IPS-20b (cell line): ENCODE measurements around the gene SKIC2.
"Not testable (repeated sequence)": the region's sequence is repeated elsewhere in the genome, so short reads cannot be mapped to it uniquely, and the experiment has no call there.

ENCODE experiments used
- H3K27ac ChIP-seq: one replicate; pipeline ENCODE4 v1.5.1; 2013; ENCODE audit warnings: low read length
- H3K27me3 ChIP-seq: 2 replicates; pipeline ENCODE4 v1.6.1; 2013; ENCODE audit warnings: mild to moderate bottlenecking, low read length, inconsistent platforms; ENCODE audit not compliant: insufficient read depth
- H3K36me3 ChIP-seq: 2 replicates; pipeline ENCODE4 v1.6.1; 2013; ENCODE audit warnings: low read depth, mild to moderate bottlenecking, inconsistent platforms, low read length, moderate library complexity; ENCODE audit not compliant: insufficient read depth
- H3K4me1 ChIP-seq: 2 replicates; pipeline ENCODE4 v1.6.1; 2013; ENCODE audit warnings: mild to moderate bottlenecking, control low read depth, inconsistent platforms, low read length, moderate library complexity; ENCODE audit not compliant: insufficient read depth
- H3K4me3 ChIP-seq: 2 replicates; pipeline ENCODE4 v1.5.1; 2013; ENCODE audit warnings: mild to moderate bottlenecking, low read length, inconsistent platforms
- H3K9ac ChIP-seq: 2 replicates; pipeline ENCODE4 v1.6.1; 2013; ENCODE audit warnings: low read depth, mild to moderate bottlenecking, inconsistent platforms, low read length, moderate library complexity
- H3K9me3 ChIP-seq: 2 replicates; pipeline ENCODE4 v1.6.1; 2013; ENCODE audit warnings: mild to moderate bottlenecking, low read depth, low read length, inconsistent platforms; ENCODE audit not compliant: insufficient read depth

The SKIC2 gene

DNA sequence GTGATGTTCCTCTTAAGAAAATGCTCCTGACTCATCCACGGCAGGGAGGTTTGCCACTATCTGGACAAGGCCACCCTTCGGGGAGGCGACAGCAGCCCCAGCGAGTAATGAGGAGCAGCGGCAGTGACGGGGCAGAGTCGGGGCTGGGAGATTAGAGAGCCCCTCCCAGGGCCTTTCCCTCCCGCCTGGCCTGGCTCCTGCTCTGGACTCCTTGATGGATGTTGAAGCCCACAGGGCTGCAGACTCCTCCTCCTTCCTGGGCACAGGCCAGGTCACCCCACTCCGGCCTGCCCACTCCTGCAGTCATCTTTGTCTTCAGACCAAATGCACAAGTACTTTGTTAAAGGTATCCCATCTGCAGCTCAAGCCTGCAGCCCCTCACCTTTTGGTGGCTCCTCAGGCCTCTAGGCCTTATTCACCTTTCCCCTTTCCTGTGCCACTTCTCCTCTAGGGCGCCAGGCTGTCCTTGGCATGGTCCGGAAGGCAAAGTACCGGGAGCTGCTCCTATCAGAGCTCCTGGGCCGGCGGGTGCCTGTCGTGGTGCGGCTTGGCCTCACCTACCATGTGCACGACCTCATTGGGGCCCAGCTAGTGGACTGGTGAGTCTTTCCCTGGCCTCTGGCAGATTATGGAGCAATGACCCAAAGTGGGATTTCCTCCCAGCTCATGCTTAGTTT lies 54.1 kb downstream of the SKIC2 start:
- not testable (repeated sequence) for H3K4me1 ChIP-seq, H3K27ac ChIP-seq, H3K9me3 ChIP-seq, H3K9ac ChIP-seq, H3K36me3 ChIP-seq, H3K27me3 ChIP-seq, H3K4me3 ChIP-seq

DNA sequence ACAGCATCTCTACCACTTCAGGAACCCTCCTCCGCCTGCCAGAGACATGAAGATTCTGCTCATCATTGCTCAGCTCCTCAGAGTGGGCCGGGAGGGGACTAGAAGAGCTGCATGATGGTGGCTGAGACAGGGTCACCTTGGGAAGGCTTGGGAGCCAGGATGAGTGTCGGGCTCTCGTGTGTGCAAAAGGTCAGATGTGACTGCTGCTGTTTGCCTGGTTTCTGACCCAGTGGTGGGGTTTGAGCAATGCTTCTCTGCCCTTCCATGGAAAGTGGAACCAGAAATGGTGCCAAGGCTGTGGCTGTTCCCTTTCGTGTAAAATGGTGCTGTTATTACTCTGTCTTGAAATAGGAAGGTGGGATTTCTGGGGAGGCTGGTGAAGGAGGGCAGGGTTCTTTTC lies 54.8 kb downstream of the SKIC2 start:
- not testable (repeated sequence) for H3K36me3 ChIP-seq, H3K27me3 ChIP-seq, H3K27ac ChIP-seq, H3K4me3 ChIP-seq, H3K9me3 ChIP-seq, H3K4me1 ChIP-seq, H3K9ac ChIP-seq

- H3K4me1 ChIP-seq, H3K9me3 ChIP-seq, H3K27ac ChIP-seq, H3K9ac ChIP-seq, H3K27me3 ChIP-seq, H3K4me3 ChIP-seq, H3K36me3 ChIP-seq: not testable (repeated sequence)
These were observed 55.6 kb downstream of the SKIC2 start, which contains the start of gene C4B for GRCh38 chr6:32014547-32014946. Gene C4B (plus strand): TSS chr6:32014795. CDS start chr6:32014846, 51 bp downstream.
